ENCODE results near the gene MAP4K4.

MAP4K4 gene

GRCh38 chr2:101717071-101717845 lies 19.8 kb downstream of the MAP4K4 start:
- DNase-seq, result peak in 1 of 42 donors; percentile 19

GRCh38 chr2:101718479-101718878 lies 21.0 kb downstream of the MAP4K4 start:
- DNase-seq, result no peak
- intact Hi-C loops (cut with DNase I), result no loop called here

More at GRCh38 chr2:101717071-101717845, 19.8 kb downstream of the MAP4K4 start:
- intact Hi-C loops (cut with DNase I), result no loop called here

GRCh38 chr2:101718993-101719571 lies 21.6 kb downstream of the MAP4K4 start:
- intact Hi-C loops (cut with DNase I), result no loop called here
- no peak for DNase-seq

- DNase-seq, result no peak
- intact Hi-C loops (cut with DNase I), result no loop called here
Measured at GRCh38 chr2:101720732-101721131, 23.2 kb downstream of the MAP4K4 start.

GRCh38 chr2:101722864-101723263 lies 25.4 kb downstream of the MAP4K4 start:
- intact Hi-C loops (cut with DNase I), result no loop called here
- DNase-seq, result no peak

GRCh38 chr2:101723371-101724124 lies 26.0 kb downstream of the MAP4K4 start:
- intact Hi-C loops (cut with DNase I), result no loop called here
- no peak for DNase-seq

GRCh38 chr2:101724125-101724474 lies 26.6 kb downstream of the MAP4K4 start:
- DNase-seq, result no peak
- intact Hi-C loops (cut with DNase I), result no loop called here

GRCh38 chr2:101725038-101725437 lies 27.5 kb downstream of the MAP4K4 start:
- intact Hi-C loops (cut with DNase I), result no loop called here
- DNase-seq, result no peak

GRCh38 chr2:101725515-101726192 lies 28.1 kb downstream of the MAP4K4 start:
- intact Hi-C loops (cut with DNase I), result no loop called here
- peak in 1 of 42 donors; percentile 74 for DNase-seq

GRCh38 chr2:101728865-101729264 lies 31.4 kb downstream of the MAP4K4 start:
- no peak for DNase-seq
- intact Hi-C loops (cut with DNase I), result no loop called here

GRCh38 chr2:101729521-101730190 lies 32.1 kb downstream of the MAP4K4 start:
- DNase-seq, result no peak
- intact Hi-C loops (cut with DNase I), result no loop called here

GRCh38 chr2:101731221-101732054 lies 33.9 kb downstream of the MAP4K4 start:
- no peak for DNase-seq
- intact Hi-C loops (cut with DNase I), result no loop called here

- intact Hi-C loops (cut with DNase I), result no loop called here
Measured at GRCh38 chr2:101732199-101732598, 34.7 kb downstream of the MAP4K4 start.

GRCh38 chr2:101732773-101733256 lies 35.3 kb downstream of the MAP4K4 start:
- peak in 1 of 42 donors; percentile 31 for DNase-seq
- intact Hi-C loops (cut with DNase I), result no loop called here

More at GRCh38 chr2:101732199-101732598, 34.7 kb downstream of the MAP4K4 start:
- peak in 1 of 42 donors; percentile 36 for DNase-seq

- DNase-seq, result peak in 1 of 42 donors; percentile 41
- intact Hi-C loops (cut with DNase I), result no loop called here
Measured at GRCh38 chr2:101733257-101733993, 35.9 kb downstream of the MAP4K4 start.

GRCh38 chr2:101734505-101735165 lies 37.1 kb downstream of the MAP4K4 start:
- DNase-seq, result peak in 25 of 42 donors; percentile 23 to 73 (median 49)
- intact Hi-C loops (cut with DNase I), result loop anchor here (5.0 kb wide), 1 partner anchor 37 kb away; the partner anchor contains the start of gene MAP4K4

- DNase-seq, result peak in 1 of 42 donors; percentile 36
- intact Hi-C loops (cut with DNase I), result loop anchor here (5.0 kb wide), 1 partner anchor 38 kb away; the partner anchor contains the start of gene MAP4K4
Measured at GRCh38 chr2:101735166-101735533, 37.6 kb downstream of the MAP4K4 start.

Measured in head of caudate nucleus (tissue), 42 donors.